ENCODE data around the gene FBXO31.

DNA sequence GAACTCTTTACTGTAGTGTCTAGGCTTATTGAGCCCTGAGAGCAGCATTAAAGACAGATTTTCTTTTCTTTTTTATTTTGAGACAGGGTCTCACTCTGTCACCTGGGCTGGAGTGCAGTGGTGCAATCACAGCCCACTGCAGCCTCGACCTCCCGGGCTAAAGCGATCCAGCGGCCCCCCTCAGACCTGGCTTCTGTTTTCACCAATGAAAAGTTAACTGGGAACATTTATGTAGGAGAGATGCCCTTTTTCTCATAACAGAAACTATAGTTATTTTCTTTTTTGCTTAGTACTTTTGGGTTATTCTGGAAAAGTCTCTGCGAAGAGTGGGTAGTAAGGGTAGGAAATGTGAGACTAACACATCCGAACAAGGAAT is 10.1 kb upstream of the FBXO31 start:
- TF ChIP-seq EZH2 (IDR thresholded peaks at IDR 0.05; ENCODE audit: insufficient read depth, poor library complexity, severe bottlenecking) (no peak), EZH2phosphoT487 (IDR thresholded peaks at IDR 0.05; ENCODE audit: insufficient read depth, low read depth) (no peak)
